ENCODE data around the gene RAB6C.
"Not testable (repeated sequence)": the region's sequence is repeated elsewhere in the genome, so short reads cannot be mapped to it uniquely, and the experiment has no call there.

Gene RAB6C

DNA sequence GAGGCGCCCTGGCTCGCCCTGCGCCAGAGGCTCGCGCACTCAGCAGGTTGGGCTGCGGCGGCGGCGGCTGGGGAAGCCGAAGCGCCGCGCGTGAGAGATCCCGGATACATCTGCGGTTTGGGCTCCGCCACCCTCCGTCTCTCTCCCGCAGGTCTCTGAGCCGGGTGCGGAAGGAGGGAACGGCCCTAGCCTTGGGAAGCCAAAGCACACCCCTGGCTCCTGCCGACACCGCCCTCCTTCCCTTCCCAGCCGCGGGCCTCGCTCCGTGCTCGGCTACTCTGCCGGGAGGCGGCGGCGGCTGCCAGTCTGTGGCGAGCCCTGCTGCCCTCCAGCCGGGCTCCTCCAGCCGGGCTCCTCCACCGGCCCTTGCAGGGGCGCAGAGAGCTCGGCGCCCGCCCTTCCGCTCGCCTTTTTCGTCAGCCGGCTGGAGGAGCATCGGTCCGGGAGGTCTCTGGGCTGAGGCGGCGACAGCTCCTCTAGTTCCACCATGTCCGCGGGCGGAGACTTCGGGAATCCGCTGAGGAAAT, at the start of gene RAB6C:
Gene RAB6C, plus strand, starts transcription at position 38 of the 527 bp plus-strand sequence. Its CDS starts 450 bp downstream, at position 488.
- not testable (repeated sequence) for DNase-seq (ENCODE audit: low read depth)

- DNase-seq (ENCODE audit: low read depth) = no peak
These were observed 49.0 kb upstream of the RAB6C start for GRCh38 chr2:129930451-129930850.

GRCh38 chr2:129933387-129933786, 46.1 kb upstream of the RAB6C start:
- DNase-seq (ENCODE audit: low read depth) = not testable (repeated sequence)

DNA sequence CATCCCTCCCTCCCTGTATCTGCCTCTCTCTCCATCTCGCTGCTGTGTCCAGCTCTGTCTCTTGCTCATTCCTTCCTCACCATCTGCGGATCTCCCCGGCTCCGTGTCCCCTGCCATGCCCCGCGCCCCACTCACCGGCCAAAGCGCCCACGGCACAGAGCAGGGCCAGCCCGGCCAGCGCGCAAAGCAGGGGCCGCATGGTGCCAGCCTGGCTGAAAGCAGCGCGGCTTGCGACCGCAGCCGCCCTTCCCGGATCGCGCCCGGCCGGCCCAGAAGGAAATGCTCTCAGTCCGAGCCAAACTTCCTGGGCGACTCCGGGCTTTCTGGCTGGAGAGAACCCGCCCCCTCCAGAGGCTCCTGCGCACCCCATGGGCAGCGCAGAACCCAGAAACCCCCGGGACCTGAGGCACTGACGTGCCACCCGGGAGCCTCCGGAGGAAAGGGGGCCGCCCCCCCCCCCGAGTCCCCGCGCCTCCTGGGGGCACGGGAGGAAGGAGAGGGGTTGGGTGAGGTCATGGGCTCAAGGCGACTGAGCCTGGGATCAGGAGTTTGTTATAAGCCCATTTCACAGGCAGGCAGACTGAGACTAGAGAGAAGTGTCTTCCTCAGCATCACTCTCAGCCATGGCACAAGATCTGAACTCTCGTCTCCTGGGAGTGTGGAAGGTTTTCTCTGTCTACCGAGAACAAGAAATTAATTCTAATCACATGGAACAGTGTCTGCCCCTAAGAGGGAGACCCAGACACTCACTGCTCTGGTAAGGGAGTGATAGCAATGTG, 45.2 kb upstream of the RAB6C start:
- DNase-seq (ENCODE audit: low read depth) = no peak

DNA sequence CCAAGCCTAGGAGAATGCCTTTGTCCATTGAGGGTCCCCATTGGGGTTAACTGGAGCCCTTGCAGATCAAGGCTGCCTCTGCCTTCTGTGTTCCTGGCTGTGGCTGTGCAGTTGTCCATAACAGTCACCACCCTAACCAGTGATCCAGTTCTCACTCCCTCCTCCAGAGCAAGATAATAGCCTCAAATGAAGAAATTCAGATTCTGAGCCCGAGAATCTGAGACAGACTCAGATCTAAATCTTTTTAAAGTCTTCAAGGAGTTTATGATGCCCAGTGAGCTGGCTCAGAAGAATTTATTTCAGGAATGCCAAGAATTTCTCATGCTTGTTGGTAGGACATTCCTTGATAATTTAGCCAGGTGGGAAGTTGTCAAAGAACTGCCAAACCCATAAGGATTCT, 44.3 kb upstream of the RAB6C start:
- no peak for DNase-seq (ENCODE audit: low read depth)

DNA sequence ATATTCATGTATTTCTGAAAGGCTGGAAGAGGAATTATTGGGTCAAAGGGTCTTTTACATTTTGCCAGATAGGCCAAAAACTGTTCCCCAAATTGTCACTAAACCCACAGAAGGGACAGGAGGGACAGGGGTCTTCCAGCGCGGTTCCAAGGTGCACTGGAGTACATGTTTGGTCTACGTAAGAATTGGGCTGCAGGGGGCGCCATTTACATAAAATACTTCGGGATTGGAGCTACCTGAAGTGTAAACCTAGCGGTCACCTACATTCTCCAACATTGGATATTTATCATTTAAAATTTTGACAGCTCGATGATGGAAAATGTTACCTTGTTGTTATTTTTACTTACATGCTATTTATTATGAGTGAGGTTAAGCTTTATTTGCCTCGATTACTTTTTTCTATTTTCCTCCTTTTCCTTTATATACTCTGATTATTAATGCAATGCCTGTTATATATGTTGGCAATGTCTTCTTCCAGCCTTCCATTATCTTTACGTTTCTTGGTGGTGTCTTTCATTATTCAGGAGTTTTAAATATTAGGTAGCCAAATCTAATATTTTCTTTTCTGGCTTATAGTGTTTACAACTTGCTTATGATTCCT, 43.0 kb upstream of the RAB6C start:
- no peak for DNase-seq (ENCODE audit: low read depth)

DNA sequence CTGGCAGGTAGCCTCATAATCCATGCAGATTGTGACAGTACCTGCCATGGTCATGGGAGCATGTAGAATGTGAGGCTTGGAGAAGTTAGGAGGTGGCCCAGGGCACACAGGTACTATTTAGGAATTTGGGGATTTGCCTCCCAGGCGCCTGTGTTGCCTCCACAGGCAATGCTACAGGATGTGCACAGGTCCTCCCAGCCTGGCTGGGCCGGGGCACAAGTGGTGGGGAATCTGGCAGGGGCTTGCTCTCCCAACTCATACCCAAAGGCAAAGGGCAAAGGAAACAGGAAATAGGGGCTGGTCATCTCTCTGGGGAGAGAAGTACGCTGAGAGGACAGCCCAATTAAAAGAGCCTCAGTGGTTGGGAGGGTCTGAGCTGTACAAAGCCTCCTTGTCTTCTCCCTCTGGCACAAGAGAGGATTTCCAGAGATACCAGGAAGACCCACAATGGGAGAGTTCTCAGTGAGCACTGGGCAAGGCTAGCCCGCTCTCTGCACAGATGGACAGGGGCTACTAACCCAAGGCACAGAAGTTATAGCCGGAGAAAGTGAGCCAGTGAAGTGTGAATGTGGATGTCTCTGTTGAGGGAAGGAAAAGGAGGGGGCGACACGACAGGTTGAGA, 40.5 kb upstream of the RAB6C start:
- not testable (repeated sequence) for DNase-seq (ENCODE audit: low read depth)

- not testable (repeated sequence) for DNase-seq (ENCODE audit: low read depth)
These were observed 36.0 kb upstream of the RAB6C start for GRCh38 chr2:129943456-129943855.

GRCh38 chr2:129945557-129945956, 33.9 kb upstream of the RAB6C start:
- no peak for DNase-seq (ENCODE audit: low read depth)

GRCh38 chr2:129947712-129948111, 31.8 kb upstream of the RAB6C start:
- DNase-seq (ENCODE audit: low read depth) = not testable (repeated sequence)

DNA sequence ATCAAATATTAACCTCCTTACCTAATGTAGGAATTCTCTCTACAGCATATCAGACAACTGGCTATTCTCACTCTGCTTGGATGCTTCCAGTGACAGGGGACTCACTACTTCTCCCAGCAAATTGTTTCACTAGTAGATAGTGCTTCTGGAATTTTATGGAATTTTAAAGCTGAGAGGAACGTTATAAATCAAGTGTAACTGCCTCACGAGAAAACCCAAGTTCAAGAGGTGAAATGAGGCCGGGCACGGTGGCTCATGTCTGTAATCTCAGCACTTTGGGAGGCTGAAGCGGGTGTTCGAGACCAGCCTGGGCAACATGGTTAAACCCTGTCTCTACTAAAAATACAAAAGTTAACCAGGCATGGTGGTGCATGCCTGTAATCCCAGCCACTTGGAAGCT, 23.3 kb upstream of the RAB6C start:
- DNase-seq (ENCODE audit: low read depth) = not testable (repeated sequence)

GRCh38 chr2:129957891-129958290, 21.6 kb upstream of the RAB6C start:
- no peak for DNase-seq (ENCODE audit: low read depth)

DNA sequence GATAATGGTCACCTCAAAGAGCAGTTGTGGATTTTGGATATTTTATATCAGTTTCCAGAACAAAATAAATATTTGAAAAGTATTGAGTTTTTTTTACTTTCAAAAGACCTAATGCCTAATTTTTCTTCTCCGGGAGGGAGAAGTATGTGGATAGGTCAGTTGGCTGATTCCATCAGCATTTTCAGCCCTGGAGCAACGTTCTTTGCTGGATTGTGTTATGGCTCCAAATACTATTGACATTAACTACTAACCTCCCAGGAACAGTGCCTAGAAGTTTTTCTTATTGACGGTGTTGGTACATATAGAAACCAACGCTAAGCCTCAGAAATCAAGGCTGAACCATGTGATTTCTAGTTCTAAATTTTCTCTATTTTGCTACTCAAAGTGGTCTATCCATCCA, 20.7 kb upstream of the RAB6C start:
- not testable (repeated sequence) for DNase-seq (ENCODE audit: low read depth)

GRCh38 chr2:129968605-129969004, 10.9 kb upstream of the RAB6C start:
- not testable (repeated sequence) for DNase-seq (ENCODE audit: low read depth)

GRCh38 chr2:129975016-129975774, 4.3 kb upstream of the RAB6C start:
- DNase-seq (ENCODE audit: low read depth) = no peak

GRCh38 chr2:129976969-129977368, 2.5 kb upstream of the RAB6C start:
- DNase-seq (ENCODE audit: low read depth) = not testable (repeated sequence)

DNA sequence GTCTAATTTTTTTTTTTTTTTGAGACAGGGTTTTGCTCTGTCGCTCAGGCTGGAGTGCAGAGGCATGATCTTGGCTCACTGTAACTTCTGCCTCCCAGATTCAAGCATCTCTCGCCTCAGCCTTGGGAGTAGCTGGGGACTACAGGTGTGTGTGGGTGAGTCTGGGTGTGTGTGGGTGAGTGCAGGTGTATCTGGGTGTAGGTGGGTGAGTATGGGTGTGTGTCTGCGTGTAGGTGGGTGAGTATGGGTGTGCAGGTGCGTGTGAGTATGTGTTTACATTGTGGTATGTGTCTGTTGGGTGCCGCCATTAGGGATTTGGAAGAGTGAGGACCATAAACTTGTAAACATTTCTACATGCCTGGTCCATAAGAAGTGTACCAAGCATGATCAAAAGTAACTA, 1.5 kb upstream of the RAB6C start:
- DNase-seq (ENCODE audit: low read depth) = no peak

DNA sequence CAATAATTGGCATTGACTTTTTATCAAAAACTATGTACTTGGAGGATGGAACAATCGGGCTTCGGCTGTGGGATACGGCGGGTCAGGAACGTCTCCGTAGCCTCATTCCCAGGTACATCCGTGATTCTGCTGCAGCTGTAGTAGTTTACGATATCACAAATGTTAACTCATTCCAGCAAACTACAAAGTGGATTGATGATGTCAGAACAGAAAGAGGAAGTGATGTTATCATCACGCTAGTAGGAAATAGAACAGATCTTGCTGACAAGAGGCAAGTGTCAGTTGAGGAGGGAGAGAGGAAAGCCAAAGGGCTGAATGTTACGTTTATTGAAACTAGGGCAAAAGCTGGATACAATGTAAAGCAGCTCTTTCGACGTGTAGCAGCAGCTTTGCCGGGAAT, 780 bp downstream of the RAB6C start:
- not testable (repeated sequence) for DNase-seq (ENCODE audit: low read depth)

- not testable (repeated sequence) for DNase-seq (ENCODE audit: low read depth)
These were observed 2.2 kb downstream of the RAB6C start for GRCh38 chr2:129981689-129982088.

- no peak for DNase-seq (ENCODE audit: low read depth)
These were observed 5.0 kb downstream of the RAB6C start for GRCh38 chr2:129984426-129984825.

- DNase-seq (ENCODE audit: low read depth) = not testable (repeated sequence)
These were observed 13.0 kb downstream of the RAB6C start for GRCh38 chr2:129992415-129993006.

GRCh38 chr2:129993151-129993550, 13.7 kb downstream of the RAB6C start:
- DNase-seq (ENCODE audit: low read depth) = not testable (repeated sequence)

All from stimulated activated CD8-positive, alpha-beta memory T cell treated with anti-CD3 and anti-CD28 coated beads, Interleukin-15, amount 100 ng/mL, for 1 hour (primary cell).